Body of pancreas (tissue), 4 donors: ENCODE data around the gene ENTPD2. TPM values are rescaled to one million over a fixed set of nuclear protein-coding genes. Genes with fewer than 3 reads are reported as not detected.

Source experiments
- ATAC-seq: fragments of 150-250 bp; one replicate; pipeline ENCODE4 v1.9.1; 2016
- DNase-seq, 4 donors: peaks; one replicate each; pipeline ENCODE4 v3.0.0-alpha.2; 2019
- H3K27ac ChIP-seq, 4 donors: fragments of 200-600 bp; sonication (generic); 1 replicate in 3 of 4; 2 replicates in 1 of 4; pipeline versions ENCODE4 v1.5.1 to v1.6.1; 2016 to 2019; ENCODE audit warnings: mild to moderate bottlenecking in 1 of 4, mixed read lengths in 1 of 4, moderate library complexity in 1 of 4
- H3K27me3 ChIP-seq, 2 donors: fragments of 200-600 bp; sonication (generic); one replicate each; pipeline ENCODE4 v1.6.0; 2016; ENCODE audit warnings: mild to moderate bottlenecking in 1 of 2
- H3K36me3 ChIP-seq, 2 donors: fragments of 200-600 bp; sonication (generic); replicated peaks in 1 of 2; 2 replicates each; pipeline ENCODE4 v1.5.1; 2016; ENCODE audit warnings: low read depth in 2 of 2; ENCODE audit not compliant: insufficient read depth in 1 of 2
- H3K4me1 ChIP-seq: fragments of 200-600 bp; sonication (generic); one replicate; pipeline ENCODE4 v1.6.0; 2016
- H3K4me3 ChIP-seq, 2 donors: fragments of 200-600 bp; sonication (generic); 1 replicate in 1 of 2; 2 replicates in 1 of 2; pipeline ENCODE4 v1.5.1; 2016 to 2019
- H3K9me3 ChIP-seq, 3 donors: fragments of 200-600 bp; sonication (generic); 1 replicate in 2 of 3; 2 replicates in 1 of 3; pipeline ENCODE4 v1.5.1; 2016
- POLR2A ChIP-seq, 3 donors: fragments of 450-650 bp; IDR thresholded peaks; one replicate each; pipeline ENCODE4 v1.6.1; 2016; ENCODE audit warnings: antibody characterized with exemption in 3 of 3, mild to moderate bottlenecking in 2 of 3
- WGBS, 2 donors: methylation state at CpG; one replicate each; pipeline ENCODE4 v1.1.5; 2017; 5-methylcytosine and 5-hydroxymethylcytosine counted together
- intact Hi-C: fragments of 100-400 bp; cut with DNase I; formaldehyde crosslinking; loops from one replicate; pipeline ENCODE4 v1.15.1; 2023
- total RNA-seq, 2 donors: library from RNA; depleted of rRNA; stranded (reverse); fragments of >200 nt; gene quantifications; one replicate each; pipeline ENCODE4 v1.1.0, GENCODE V29; 2016
- TF ChIP-seq, protein P1 (sequence below), 7 experiments: fragments of 450-650 bp in 4 of 7; fragments of 200-600 bp in 3 of 7; sonication (generic) in 3 of 7; IDR thresholded peaks; one replicate each; pipeline ENCODE4 v1.5.1; 2016 to 2019; ENCODE audit warnings: antibody characterized with exemption in 7 of 7

Gene ENTPD2
- total RNA-seq, 2 donors from 2014 or later = 1.3 to 1.6 TPM

DNA sequence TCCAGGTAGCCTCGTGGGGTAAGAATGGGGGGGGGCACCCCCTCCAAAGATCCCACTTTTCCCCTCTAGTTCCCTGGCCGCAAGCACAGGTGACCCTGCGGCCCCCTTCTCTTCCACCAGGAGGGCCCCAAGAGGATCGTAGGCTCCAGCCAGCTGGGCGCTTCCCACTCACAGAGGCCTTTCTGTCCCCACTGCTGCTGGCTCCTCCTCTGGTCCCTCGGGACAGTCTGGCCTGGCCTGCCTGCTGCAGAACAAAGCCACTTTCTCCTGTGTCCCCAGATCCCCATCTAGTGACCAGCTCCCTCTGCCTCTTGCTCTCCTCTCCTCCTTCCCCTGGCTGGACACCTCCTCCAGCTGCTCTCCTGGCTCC, 17.0 kb upstream of the ENTPD2 start:
- peak; percentile 44 for ATAC-seq
- Histone ChIP-seq H3K27ac (peak overlapping the region; percentile 40 to 88 (median 72)), H3K36me3 (no peaks in the 10 kb centered on the region), H3K4me1 (peaks cover 24% of the 10 kb centered on the region), H3K27me3 (no peaks in the 10 kb centered on the region), H3K9me3 (no peaks in the 10 kb centered on the region), H3K4me3 (no peak overlapping the region)
- TF ChIP-seq, protein P1, sequence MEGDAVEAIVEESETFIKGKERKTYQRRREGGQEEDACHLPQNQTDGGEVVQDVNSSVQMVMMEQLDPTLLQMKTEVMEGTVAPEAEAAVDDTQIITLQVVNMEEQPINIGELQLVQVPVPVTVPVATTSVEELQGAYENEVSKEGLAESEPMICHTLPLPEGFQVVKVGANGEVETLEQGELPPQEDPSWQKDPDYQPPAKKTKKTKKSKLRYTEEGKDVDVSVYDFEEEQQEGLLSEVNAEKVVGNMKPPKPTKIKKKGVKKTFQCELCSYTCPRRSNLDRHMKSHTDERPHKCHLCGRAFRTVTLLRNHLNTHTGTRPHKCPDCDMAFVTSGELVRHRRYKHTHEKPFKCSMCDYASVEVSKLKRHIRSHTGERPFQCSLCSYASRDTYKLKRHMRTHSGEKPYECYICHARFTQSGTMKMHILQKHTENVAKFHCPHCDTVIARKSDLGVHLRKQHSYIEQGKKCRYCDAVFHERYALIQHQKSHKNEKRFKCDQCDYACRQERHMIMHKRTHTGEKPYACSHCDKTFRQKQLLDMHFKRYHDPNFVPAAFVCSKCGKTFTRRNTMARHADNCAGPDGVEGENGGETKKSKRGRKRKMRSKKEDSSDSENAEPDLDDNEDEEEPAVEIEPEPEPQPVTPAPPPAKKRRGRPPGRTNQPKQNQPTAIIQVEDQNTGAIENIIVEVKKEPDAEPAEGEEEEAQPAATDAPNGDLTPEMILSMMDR (IDR thresholded peaks at IDR 0.05) = peak in 4 of 7 experiments; percentile 28 to 42 (median 32)
- TF ChIP-seq POLR2A (IDR thresholded peaks at IDR 0.05) = peak in 1 of 3 donors; percentile 9
- intact Hi-C loops = no loop called here
- WGBS, 2 donors = 3 to 10% methylated on average over 2 to 6 of the region's 6 CpGs
- peak in 1 of 4 donors; percentile 71 for DNase-seq

DNA sequence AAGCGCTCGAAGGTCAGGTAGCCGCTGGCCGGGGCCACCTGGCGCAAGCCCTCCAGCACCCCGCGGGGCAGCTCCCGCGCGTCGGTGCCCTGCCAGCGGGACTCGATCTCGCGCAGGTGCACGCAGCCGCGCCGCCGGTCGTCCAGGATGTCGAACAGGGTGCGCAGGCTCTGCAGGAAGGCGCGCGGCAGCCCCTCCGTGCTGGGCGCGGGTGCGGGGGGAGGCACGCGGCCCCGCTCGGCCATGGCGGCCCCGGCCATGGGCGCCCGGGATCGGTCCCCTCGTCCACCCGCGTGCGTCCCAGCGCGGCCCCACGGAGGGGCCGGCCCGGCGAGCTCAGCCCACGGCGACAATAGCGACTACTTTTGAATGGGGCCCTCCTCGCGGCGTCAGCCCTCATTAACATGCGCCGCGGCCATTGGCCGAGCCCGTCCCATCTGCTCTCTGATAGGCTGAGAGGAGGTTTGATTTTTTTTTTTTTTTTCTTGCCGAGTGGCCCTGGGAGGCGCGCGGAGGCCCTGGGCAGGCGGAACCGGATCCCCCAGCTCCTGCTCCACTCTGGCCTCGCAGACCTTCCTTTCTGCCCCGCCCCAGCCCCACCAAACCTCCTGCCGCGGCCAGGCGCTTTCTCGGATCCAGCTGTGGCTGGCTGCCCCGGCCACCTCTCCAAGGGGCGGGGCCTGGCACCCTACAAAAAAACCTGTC, 16.5 kb upstream of the ENTPD2 start, which contains the start of gene SAPCD2:
SAPCD2 (minus strand) TSS at position 357 of the 705 bp plus-strand sequence; CDS start at position 260, 97 bp downstream.
- Histone ChIP-seq H3K4me1 (peaks cover 24% of the 10 kb centered on the region), H3K4me3 (no peak within 1 kb of the TSS), H3K27me3 (no peaks in the 10 kb centered on the region), H3K9me3 (no peaks in the 10 kb centered on the region), H3K27ac (peak within 1 kb of the TSS; percentile 40 to 88 (median 72)), H3K36me3 (no peaks in the 10 kb centered on the region)
- DNase-seq (peak; percentile 86 to 94 (median 92)), ATAC-seq (peak; percentile 91)
- WGBS, 2 donors = 0 to 1% methylated on average over 30 to 72 of the region's 74 CpGs
- intact Hi-C loops = no loop called here
- TF ChIP-seq, protein P1 (IDR thresholded peaks at IDR 0.05) = no peak
- TF ChIP-seq POLR2A (IDR thresholded peaks at IDR 0.05) = peak in 2 of 3 donors; percentile 28 to 41

DNA sequence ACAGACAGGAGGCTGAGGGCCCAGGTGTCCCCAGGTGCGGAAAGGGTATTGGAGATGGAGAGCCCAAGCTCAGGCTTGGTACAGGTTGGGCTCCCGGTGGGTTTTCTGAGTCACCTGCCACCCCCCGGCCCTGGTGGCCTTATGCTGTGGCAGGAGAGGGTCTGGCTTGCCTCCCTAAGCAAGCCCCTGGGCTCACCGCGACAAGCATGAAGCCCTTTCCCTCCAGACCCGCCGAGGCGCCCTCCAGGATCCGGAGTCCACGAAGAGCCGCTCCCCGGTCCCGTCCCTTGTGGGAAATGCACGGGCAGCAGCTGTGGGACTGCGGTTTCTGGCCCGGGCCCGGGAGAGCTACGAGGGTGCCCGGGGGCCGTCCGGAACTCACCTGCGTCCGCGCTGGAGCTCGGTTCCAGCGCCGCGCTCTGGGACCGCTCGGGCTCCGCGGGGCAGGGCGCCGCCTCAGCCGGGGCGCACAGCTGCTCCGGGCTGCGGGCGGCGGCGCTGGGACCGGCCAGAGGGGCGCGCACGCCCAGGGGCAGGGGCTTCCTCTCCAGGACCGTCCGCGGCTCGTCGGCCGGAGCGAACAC, 15.7 kb upstream of the ENTPD2 start:
- H3K27ac ChIP-seq = no peak overlapping the region
- H3K4me1 ChIP-seq = peaks cover 24% of the 10 kb centered on the region
- no peaks in the 10 kb centered on the region for H3K36me3 ChIP-seq
- DNase-seq (no peak), ATAC-seq (no peak)
- H3K4me3 ChIP-seq = no peak overlapping the region
- no peaks in the 10 kb centered on the region for H3K27me3 ChIP-seq
- 6% methylated on average over 51 of the region's 52 CpGs; no CpG with 5 or more reads in 1 of the 2 donors for WGBS, 2 donors
- H3K9me3 ChIP-seq = no peaks in the 10 kb centered on the region
- TF ChIP-seq, protein P1 (IDR thresholded peaks at IDR 0.05) = no peak
- TF ChIP-seq POLR2A (IDR thresholded peaks at IDR 0.05) = no peak
- intact Hi-C loops = no loop called here

DNA sequence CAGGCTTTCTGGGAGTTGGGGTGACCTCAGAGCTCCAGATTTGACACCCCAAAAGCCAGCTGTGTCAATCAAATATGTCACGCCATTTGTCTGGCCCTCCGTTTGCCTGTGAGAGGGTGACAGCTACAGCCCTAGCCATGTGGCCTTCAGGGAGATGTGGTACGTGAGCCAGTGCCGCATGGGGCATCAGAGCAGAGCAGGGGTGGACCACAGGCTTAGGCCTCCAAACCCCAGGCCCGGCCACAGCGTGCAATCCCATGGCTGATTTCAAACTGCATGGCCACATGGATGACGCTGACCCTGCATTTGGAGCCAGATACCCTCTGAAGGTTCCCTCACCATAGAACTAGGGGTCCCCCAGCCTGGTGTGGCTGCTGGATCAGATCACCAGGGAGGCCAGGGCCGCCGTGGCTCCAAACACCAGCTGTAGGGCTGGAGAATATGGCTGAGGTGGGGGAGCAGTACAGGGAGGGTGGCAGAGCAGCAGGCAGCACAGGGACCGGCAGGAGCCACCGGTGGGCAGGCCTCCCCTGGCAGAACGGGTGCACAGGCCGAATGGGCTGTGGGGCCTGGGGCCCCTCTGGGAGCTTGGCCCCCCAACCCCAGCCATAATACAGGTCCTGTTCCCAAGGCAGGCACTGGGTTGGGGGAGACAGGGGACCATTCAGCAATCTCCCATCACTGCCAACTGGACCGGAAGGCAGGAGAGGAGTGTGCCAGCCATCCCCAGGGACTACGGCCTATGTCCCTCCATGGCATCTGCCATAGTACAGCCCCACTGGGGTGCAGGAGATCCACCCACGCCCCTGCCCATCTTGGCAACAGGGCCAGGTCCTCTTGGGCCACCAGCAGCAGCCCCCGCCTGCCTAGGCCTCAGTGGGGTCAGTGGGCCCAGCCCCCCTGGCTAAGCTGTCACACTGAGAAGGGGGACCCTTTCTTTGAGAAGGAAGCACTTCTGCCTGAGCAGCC, 15.0 kb upstream of the ENTPD2 start:
- WGBS, 2 donors = 78 to 87% methylated on average over 3 to 17 of the region's 17 CpGs
- H3K4me1 ChIP-seq = peaks cover 29% of the 10 kb centered on the region
- no peak overlapping the region for H3K27ac ChIP-seq
- intact Hi-C loops = no loop called here
- H3K4me3 ChIP-seq = no peak overlapping the region
- TF ChIP-seq, protein P1 (IDR thresholded peaks at IDR 0.05) = no peak
- TF ChIP-seq POLR2A (IDR thresholded peaks at IDR 0.05) = no peak
- DNase-seq = no peak
- ATAC-seq = no peak
- H3K9me3 ChIP-seq = no peaks in the 10 kb centered on the region
- no peaks in the 10 kb centered on the region for H3K36me3 ChIP-seq
- H3K27me3 ChIP-seq = no peaks in the 10 kb centered on the region
